ENCODE data around the gene VDAC2. TPM values are rescaled to one million over a fixed set of nuclear protein-coding genes. Genes with fewer than 3 reads are reported as not detected.
A peak's percentile ranks its signal among the peaks of the same experiment; 100 is the strongest.

The VDAC2 gene
- total and polyA plus RNA-seq, 10 of the 15 experiments (the other 5 are each of a cell fraction or from before 2014, with no cell fraction given): 73.4 to 294 (median 146) TPM

GRCh38 chr10:75208181-75208580 is 2.4 kb upstream of the VDAC2 start:
- H3K4me3 ChIP-seq: no peak overlapping the region
- H4K20me1 ChIP-seq (ENCODE audit: control insufficient read depth, insufficient read depth): no peaks in the 10 kb centered on the region
- no peaks in the 10 kb centered on the region for H3K9me3 ChIP-seq (replicated peaks; ENCODE audit: control insufficient read depth, insufficient read depth, low read length)
- intact Hi-C loops (cut with micrococcal nuclease; ENCODE audit: unreplicated experiment): no loop called here
- ChIA-PET CTCF (interaction anchor here (0.6 to 3.6 kb wide), 4 partner anchors 13 to 34 kb away, joined by 3 to 10 read pairs (median 3); no protein-coding TSS in a partner anchor), SMC1A (ENCODE audit: uncharacterized antibody, unreplicated experiment) (no interaction called here), RAD21 (ENCODE audit: unreplicated experiment) (no interaction called here), POLR2A (no interaction called here)
- H3K27ac ChIP-seq (ENCODE audit: control insufficient read depth, insufficient read depth): no peak overlapping the region
- in situ Hi-C loops (cut with MboI): no loop called here
- FAIRE-seq: no peak
- 0 out of 2 replicates have a peak, but pooled peaks cover 4% of the 10 kb centered on the region for H3K4me1 ChIP-seq (ENCODE audit: control insufficient read depth, insufficient read depth, low read length)
- TF ChIP-seq KLF5 (IDR thresholded peaks at IDR 0.05; ENCODE audit: partially characterized antibody): no peak
- TF ChIP-seq IRF4 (IDR thresholded peaks at IDR 0.05; ENCODE audit: low read depth, low read length): no peak
- TF ChIP-seq FOXM1 (IDR thresholded peaks at IDR 0.05; ENCODE audit: low read depth, low read length): no peak
- no peak overlapping the region for H2AFZ ChIP-seq (ENCODE audit: control insufficient read depth, low read depth, low read length)
- H3K36me3 ChIP-seq (ENCODE audit: control insufficient read depth in 2 of 2, insufficient read depth in 2 of 2, low read length in 1 of 2): 0 out of 4 replicates have a peak, but pooled peaks cover 0 to 2% of the 10 kb centered on the region in 2 experiments
- BruUV-seq (replicated peaks): no TSS peak
- no peak for DNase-seq (ENCODE audit: low read depth, low spot score)
- H3K27me3 ChIP-seq (replicated peaks in 1 of 2; ENCODE audit: control insufficient read depth in 2 of 2, insufficient read depth in 2 of 2, low read length in 1 of 2): no peaks in the 10 kb centered on the region
- H3K4me2 ChIP-seq (ENCODE audit: control insufficient read depth, insufficient read depth): no peak overlapping the region
- peaks cover 28% of the 10 kb centered on the region for H3K79me2 ChIP-seq (ENCODE audit: control insufficient read depth, insufficient read depth, low read length)
- 83% methylated on average over 4 of the region's 4 CpGs for WGBS (ENCODE audit: insufficient coverage, insufficient replicate concordance, low lambda C conversion rate, missing lambda C conversion rate)
- ATAC-seq: no peak
- H3K9ac ChIP-seq (ENCODE audit: control insufficient read depth, insufficient read depth, low read length): no peak overlapping the region

GRCh38 chr10:75209086-75209920 is 1.3 kb upstream of the VDAC2 start:
- no peak for ATAC-seq
- H3K4me2 ChIP-seq (ENCODE audit: control insufficient read depth, insufficient read depth): peak overlapping the region; percentile 92
- RAD21 ChIA-PET (ENCODE audit: unreplicated experiment): interaction anchor here (0.7 to 3.3 kb wide), 6 partner anchors 10 to 42 kb away, joined by 3 to 14 read pairs (median 8); partner anchors contain the start of gene COMTD1
- H2AFZ ChIP-seq (ENCODE audit: control insufficient read depth, low read depth, low read length): peak overlapping the region; percentile 95
- no peak for FAIRE-seq
- no peaks in the 10 kb centered on the region for H3K27me3 ChIP-seq (replicated peaks in 1 of 2; ENCODE audit: control insufficient read depth in 2 of 2, insufficient read depth in 2 of 2, low read length in 1 of 2)
- peak overlapping the region; percentile 88 for H3K9ac ChIP-seq (ENCODE audit: control insufficient read depth, insufficient read depth, low read length)
- intact Hi-C loops (cut with micrococcal nuclease; ENCODE audit: unreplicated experiment): no loop called here
- H3K27ac ChIP-seq (ENCODE audit: control insufficient read depth, insufficient read depth): peak overlapping the region; percentile 98
- CTCF ChIA-PET: interaction anchor here (0.9 to 4.3 kb wide), 6 partner anchors 15 to 27 kb away, joined by 4 to 41 read pairs (median 20); partner anchors contain the start of gene COMTD1
- WGBS (ENCODE audit: insufficient coverage, insufficient replicate concordance, low lambda C conversion rate, missing lambda C conversion rate): 66% methylated on average over 9 of the region's 16 CpGs
- H3K9me3 ChIP-seq (replicated peaks; ENCODE audit: control insufficient read depth, insufficient read depth, low read length): no peaks in the 10 kb centered on the region
- no TSS peak for BruUV-seq (replicated peaks)
- H3K4me1 ChIP-seq (ENCODE audit: control insufficient read depth, insufficient read depth, low read length): 0 out of 2 replicates have a peak, but pooled peaks cover 4% of the 10 kb centered on the region
- in situ Hi-C loops (cut with MboI): no loop called here
- H3K4me3 ChIP-seq: peak overlapping the region; percentile 70
- SMC1A ChIA-PET (ENCODE audit: uncharacterized antibody, unreplicated experiment): interaction anchor here (0.7 to 2.9 kb wide), 8 partner anchors 21 to 98 kb away, joined by 3 to 18 read pairs (median 3); partner anchors contain the start of genes COMTD1 and SAMD8
- H4K20me1 ChIP-seq (ENCODE audit: control insufficient read depth, insufficient read depth): no peaks in the 10 kb centered on the region
- POLR2A ChIA-PET: interaction anchor here (0.6 to 3.0 kb wide), 14 partner anchors 9 to 1381 kb away, joined by 3 to 26 read pairs (median 5); partner anchors contain the start of genes COMTD1 and SAMD8
- H3K79me2 ChIP-seq (ENCODE audit: control insufficient read depth, insufficient read depth, low read length): peaks cover 36% of the 10 kb centered on the region
- H3K36me3 ChIP-seq (ENCODE audit: control insufficient read depth in 2 of 2, insufficient read depth in 2 of 2, low read length in 1 of 2): peaks cover 0 to 9% of the 10 kb centered on the region in 2 experiments; a peak in 2 of 4 replicates
- no peak for DNase-seq (ENCODE audit: low read depth, low spot score)
- TF ChIP-seq YBX1 (IDR thresholded peaks at IDR 0.05) (no peak), SUPT20H (IDR thresholded peaks at IDR 0.05; ENCODE audit: borderline replicate concordance, control insufficient read depth, low read depth, low read length) (no peak), RELB (IDR thresholded peaks at IDR 0.05; ENCODE audit: low read depth) (no peak), NBN (IDR thresholded peaks at IDR 0.05) (no peak), ZBTB40 (IDR thresholded peaks at IDR 0.05; ENCODE audit: borderline replicate concordance) (0 out of 2 replicates have a peak, but pooled peaks have one; percentile 36), YY1 (IDR thresholded peaks at IDR 0.05; ENCODE audit: low read depth, low read length) (0 out of 2 replicates have a peak, but pooled peaks have one; percentile 12), SREBF2 (IDR thresholded peaks at IDR 0.05; ENCODE audit: low read length) (no peak)
